GM21786 (cell line): ENCODE measurements around the gene RPL12.

ENCODE experiments used
- ATAC-seq: cut with Tn5 transposase; IDR thresholded peaks from one replicate; pipeline ENCODE4 v1.9.1; 2021; ENCODE audit not compliant: unreplicated experiment

RPL12 gene

GRCh38 chr9:127450830-127451607, at the start of gene RPL12, which contains the start of gene LRSAM1:
Gene RPL12, minus strand, starts transcription at chr9:127451406. Its CDS starts 89 bp downstream, at chr9:127451317.
Gene LRSAM1, plus strand, starts transcription at chr9:127451510. Its CDS starts 3,018 bp downstream, at chr9:127454528.
- peak; percentile 62 for ATAC-seq

DNA sequence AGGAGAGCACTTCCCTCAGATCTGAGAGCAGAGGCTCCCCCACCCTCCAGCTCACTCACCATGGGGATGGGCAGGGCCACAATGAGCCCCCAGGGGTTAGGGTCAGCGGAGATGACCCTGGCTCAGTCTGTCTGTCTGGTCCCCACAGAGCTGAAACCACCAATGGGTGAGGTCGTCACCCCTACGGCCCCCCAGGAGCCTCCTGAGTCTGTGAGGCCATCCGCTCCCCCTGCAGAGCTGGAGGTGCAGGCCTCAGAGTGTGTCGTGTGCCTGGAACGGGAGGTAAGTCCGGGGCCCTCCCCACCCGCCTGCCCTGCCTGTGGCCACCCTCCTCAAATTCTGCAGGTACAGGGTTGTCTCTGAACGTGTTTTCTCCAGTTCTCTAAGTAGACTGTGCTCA, 49.7 kb upstream of the RPL12 start:
- ATAC-seq = no peak

GRCh38 chr9:127500399-127500798, 49.2 kb upstream of the RPL12 start:
- ATAC-seq = no peak

GRCh38 chr9:127498298-127498697, 47.1 kb upstream of the RPL12 start:
- ATAC-seq = no peak

DNA sequence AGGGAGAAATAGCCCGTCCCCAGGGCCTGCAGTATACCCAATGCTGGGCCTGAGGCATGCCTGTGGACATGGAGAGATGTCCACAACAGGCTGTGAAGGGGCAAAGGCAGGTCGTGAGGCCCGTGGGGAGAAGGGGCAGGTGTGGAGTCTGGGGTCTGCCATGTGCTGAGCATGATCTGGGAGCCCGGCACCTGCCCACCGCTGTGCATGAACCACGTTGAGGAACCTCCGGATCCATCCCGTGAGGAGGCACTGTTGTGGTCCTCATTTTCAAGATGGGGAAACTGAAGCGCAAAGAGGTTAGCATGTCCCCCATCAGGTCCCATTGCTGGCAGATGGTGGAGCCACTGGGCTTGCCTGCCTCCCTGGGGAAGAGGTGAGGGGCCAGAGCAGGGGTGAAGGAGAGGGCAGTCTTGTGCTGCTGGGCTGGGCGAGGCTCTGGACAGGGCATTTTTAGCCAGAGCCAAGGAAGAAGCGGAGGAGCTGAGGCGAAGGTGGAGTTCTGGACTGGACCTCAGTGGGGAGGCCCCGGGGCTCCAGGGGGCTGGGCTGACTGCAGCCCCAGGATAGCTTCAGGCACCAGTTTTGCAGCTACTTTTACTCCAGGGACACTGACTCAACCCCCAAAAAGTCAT, 46.6 kb upstream of the RPL12 start:
- ATAC-seq = no peak

- no peak for ATAC-seq
Measured at GRCh38 chr9:127496974-127497373, 45.8 kb upstream of the RPL12 start.

DNA sequence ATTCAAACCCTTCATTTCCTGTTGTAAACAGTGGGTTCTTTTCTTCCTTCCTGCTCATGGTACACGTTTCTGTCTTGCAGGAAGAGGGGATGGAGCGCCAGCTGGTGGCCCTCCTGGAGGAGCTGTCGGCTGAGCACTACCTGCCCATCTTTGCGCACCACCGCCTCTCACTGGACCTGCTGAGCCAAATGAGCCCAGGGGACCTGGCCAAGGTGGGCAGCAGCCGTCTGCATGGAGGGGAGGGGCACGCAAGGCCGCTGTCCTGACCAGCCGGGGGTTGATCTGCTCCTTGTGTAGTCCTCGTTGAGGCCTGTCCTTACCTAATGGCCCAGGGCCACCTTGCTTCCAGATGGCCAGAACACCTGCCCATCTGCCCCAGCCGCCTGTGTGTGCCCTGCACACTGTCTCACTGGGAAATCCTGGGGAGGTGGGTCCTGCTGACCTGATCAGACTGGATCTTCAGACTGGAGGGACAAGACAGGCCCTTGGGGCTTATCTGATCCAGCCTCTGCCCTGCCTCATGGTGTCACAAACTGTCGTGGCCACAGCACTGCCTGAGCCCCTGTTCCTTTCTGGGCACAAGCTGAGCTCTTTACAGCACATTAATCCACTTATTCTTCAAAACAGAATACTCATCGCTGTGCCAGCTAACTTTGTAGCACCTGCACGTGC, 44.8 kb upstream of the RPL12 start:
- ATAC-seq = no peak

DNA sequence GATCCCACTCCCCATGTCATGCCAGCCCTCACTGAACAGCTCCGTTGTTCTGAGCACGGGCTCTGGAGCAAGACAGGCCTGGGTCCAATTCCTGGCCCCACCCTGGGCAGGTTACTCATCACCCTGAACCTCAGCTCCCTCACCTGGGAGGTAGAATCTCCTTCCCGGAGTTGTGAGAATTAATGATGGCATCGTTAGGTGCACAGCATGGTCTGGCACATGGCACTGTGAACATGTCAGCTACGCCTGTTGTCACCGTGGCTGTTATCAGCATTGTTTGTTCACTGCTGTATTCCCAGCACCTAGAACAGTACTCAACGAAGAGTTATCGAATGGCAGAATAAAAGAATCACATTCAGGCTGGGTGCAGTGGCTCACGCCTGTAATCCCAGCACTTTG, 43.1 kb upstream of the RPL12 start:
- ATAC-seq = no peak

GRCh38 chr9:127493592-127494303, 42.5 kb upstream of the RPL12 start:
- ATAC-seq = no peak

- no peak for ATAC-seq
Measured at GRCh38 chr9:127492616-127493015, 41.4 kb upstream of the RPL12 start.

DNA sequence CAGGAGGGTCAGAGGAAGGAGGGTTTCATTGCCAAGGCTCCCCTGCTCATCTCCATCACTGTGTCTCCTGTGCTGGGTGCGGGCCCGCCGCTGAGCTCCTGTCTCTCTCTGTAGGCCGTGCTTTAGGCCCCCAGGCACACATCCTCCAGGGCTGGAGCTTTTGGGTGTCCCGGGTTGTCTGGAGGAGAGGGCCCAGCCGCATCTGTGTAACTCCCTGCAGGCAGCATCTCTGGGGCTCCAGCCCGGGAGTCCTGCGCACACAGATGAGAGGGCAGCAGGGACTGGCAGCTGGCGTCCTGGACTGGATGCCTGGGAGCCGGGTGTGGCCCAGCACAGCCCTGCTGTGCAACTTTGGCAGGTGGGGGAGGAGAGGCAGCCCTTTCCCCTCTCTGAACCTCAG, 40.3 kb upstream of the RPL12 start:
- ATAC-seq = no peak

GRCh38 chr9:127490535-127491230, 39.5 kb upstream of the RPL12 start:
- ATAC-seq = no peak

GRCh38 chr9:127489471-127490115, 38.4 kb upstream of the RPL12 start:
- ATAC-seq = no peak

DNA sequence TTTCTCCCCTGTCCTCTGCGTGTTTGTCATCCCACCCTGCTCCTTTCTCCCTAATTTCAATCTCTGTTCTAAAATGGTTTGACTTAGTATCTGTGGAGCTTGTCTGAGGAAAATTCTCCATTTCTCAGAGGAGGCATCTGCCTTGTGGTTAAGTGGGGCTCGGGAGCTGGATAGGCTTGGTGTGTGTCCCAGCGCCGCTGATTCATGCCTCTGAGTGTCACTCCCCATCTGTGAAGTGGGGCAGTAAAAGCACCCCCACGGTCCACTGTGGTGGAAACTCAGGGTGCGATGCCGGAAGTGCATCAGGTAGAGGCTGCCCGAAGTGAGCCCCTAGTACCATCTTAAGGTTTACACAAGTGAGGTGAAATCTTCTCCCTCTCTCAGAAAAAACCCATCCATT, 37.7 kb upstream of the RPL12 start:
- no peak for ATAC-seq

GRCh38 chr9:127485995-127486394, 34.8 kb upstream of the RPL12 start:
- no peak for ATAC-seq

DNA sequence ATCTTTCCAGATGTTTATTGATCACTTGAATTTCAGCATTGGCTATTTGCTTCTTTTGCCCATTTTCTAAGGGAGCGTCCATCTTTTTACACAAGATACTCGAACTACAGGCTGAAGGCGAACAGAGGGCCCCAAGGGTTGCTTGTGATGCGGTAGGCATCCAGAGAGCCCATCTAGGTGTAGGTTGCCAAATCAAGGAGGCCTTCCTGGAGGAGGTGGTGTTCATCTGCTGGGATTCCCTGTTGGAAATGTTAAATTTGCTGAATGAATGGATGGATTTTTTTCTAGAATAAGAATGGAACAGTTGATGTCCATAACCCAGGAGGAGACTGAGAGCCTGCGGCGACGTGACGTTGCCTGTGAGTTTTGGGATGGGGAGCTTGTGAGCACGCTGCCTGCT, 31.5 kb upstream of the RPL12 start:
- no peak for ATAC-seq

GRCh38 chr9:127479507-127480081, 28.4 kb upstream of the RPL12 start:
- ATAC-seq = no peak

- ATAC-seq = no peak
Measured at GRCh38 chr9:127474592-127474991, 23.4 kb upstream of the RPL12 start.

DNA sequence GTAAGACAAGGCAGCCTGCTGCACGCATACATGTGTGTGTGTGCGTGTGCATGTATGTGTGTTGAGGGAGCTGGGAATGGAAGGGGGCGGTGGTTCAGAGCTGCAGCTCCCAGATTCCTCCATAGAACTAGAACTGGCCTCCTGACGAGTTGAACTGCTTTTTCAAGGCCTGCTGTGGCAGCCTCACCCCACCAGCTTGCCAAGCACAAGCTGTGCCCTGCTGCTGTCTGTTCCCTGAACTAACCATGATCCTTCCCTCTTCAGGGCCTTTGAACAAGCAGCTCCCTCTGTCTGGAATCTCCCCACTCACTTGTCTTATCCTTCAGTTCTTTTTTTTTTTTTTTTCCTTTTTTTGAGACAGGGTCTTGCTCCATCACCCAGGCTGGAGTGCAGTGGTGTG, 22.7 kb upstream of the RPL12 start:
- no peak for ATAC-seq

- no peak for ATAC-seq
Measured at GRCh38 chr9:127473501-127473900, 22.3 kb upstream of the RPL12 start.
